RKO (cell line): ENCODE data around the gene MEGF6.

Experiments used
- DNase-seq: peaks from one replicate; pipeline ENCODE4 v3.0.0-alpha.2; 2016; ENCODE audit warnings: low spot score

The MEGF6 gene

DNA sequence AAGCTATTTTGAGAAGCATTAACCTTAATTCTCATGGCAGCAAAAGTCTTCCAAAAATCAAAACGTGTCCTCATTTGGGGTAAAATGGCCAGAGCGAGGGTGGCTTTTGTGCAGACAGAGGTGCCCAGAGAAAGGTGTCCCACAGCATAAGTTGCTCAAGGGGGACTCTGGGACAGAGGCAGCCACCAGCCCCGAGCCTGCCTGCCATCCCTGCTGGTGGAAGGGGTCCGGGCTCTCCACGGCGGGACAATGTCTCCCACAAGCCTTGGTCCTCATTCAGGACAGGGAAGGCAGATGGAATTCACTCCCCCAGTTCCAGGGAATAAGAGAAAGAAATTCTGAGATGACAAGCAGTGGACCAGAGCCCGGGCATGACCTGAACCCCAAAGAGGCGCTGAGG, 169.4 kb downstream of the MEGF6 start:
- no peak for DNase-seq

DNA sequence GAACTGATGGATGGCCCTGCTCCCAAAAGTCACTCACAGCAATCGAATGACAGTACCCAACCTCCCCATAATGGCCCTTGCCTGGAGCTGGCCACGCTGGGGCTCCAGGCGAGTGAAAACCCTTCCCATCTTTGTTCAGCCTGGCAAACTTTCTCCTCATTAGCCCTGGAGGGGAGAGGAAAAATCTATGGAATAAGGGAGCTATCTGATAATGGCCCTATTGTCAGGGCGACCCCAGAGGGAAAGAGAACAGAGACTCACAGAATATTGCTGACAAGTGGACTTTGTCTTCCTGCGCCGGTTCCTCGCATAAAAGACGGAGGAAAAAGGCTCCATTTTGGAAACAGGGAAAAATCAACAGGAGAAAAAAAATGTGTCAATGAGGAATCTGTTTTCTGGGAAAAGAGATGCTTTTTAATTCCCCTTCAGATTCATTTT, 169.9 kb downstream of the MEGF6 start:
- DNase-seq, result no peak

DNA sequence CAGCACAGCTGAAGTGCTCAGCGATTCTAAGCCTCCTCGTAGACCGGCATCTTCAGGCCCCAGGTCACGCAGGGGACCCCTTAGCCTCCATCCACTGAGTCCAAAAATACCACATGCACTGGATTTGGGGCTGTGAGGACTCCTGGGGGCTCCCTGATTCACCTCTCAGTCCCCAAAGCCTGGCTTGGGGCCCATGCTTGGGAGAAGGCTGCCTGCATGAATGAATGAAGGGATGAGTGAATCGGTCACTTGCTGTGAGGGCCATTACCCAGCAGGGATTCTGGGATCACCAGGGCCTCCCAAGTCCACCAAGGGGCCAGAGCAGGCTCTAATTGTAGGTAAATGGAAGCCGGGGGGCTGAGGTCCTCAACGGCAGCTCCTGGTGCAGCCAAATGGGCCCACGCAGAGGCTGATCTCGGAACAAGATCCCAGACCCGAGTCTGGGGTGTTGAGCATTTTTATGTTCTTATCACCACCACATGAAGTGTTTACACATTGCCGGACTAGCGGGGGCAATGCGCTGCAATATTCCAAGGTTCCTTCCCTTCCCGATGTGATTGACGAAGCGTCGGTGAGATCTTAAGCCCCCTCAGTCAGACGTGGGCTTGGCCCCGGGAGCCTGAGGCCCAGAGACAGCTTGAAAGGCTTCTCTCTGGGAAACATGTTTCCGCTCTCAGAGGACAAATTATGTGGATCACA, 170.4 kb downstream of the MEGF6 start:
- DNase-seq, result no peak

DNA sequence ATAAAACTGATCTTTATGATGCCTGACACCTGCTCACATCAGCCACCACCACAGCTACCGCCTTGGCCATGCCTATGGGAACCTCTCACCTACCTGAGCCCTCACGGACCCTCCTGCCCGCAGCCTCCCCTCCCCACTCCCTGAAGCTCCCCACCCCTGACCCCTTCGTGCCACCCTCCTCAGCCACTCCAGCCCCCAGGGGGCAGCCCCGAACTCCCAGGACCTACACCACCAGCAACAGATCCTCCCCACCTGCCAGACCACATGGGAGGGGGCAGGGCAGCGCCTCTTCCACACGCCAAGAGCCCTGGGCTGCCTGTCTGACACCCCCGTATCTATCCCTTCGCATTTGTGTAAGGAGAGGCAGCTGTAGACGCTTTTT, 171.0 kb downstream of the MEGF6 start:
- no peak for DNase-seq
